ENCODE measurements around the gene PRDM15.
A peak's percentile ranks its signal among the peaks of the same experiment; 100 is the strongest.

Gene PRDM15

DNA sequence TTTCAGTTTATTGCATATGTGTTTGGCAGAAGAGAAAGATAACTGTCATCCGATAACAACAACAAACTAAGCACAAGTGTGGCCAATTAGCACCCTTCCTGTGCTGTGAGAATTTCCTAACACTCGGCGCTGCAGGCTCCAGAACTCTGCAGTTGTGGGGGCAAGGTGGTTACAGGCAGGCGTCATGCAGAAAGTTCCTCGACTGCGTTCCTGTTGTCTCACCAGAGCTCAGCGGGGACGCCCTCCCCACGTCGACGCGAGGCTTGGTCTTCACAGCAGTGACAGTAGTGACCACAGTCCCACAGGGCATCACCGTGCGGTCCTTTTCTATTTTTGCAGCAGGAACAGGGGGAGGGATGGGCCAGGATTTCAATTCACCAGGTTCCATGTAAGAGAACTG, 27.6 kb upstream of the PRDM15 start:
- DNase-seq: no peak

DNA sequence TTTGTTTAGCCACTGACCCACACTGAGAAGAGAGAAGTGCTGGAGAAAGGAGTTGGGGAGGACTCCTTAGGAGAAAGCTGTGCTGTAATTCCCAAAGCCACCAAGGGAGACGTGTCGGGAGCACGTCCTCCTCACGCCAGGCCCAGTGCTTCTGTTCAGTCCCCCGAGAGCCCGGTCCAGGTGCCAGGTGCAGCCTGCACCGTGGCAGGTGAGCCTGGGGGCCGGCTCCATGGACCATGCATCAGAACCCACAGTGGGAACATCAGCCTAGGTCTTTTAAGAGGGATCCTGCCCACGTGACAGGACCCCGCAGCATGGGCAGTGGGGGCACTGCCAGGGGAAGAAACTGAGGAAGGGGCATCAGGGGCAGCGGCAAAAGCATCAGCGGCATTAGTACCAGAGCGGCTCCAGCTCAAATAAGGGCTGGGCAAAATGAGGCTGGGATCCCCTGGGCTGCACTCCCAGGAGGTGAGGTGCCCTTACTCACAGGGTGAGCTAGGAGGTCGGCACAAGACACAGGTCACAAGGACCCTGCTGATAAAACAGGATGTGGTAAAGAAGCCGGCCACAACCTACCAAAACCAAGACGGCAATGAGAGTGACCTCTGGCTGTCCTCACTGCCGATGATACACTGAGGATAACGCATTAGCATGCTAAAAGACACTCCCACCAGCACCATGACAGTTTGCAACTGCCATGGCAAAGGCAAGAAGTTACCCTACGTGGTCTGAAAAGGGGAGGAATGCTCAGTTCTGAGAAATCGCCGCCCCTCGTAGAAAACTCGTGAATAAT, 24.6 kb upstream of the PRDM15 start:
- no peak for DNase-seq

DNA sequence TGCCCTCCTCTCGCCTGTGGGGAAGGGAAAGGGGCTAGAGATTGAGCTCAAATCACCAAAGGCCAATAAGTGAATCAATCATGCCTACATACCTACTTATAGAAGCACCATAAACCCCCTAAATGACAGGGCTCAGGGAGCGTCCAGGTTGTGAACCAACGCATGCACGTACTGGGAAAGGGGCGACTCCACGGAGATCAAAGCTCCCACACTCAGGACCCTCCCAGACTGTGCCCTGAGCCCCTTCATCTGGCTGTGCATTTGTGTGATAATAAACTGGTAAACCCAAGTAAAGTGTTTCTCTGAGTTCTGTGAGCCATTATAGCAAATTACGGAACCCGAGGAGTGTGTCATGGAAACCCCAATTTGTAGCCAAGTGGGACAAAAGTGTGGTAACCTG, 23.8 kb upstream of the PRDM15 start:
- no peak for DNase-seq

DNA sequence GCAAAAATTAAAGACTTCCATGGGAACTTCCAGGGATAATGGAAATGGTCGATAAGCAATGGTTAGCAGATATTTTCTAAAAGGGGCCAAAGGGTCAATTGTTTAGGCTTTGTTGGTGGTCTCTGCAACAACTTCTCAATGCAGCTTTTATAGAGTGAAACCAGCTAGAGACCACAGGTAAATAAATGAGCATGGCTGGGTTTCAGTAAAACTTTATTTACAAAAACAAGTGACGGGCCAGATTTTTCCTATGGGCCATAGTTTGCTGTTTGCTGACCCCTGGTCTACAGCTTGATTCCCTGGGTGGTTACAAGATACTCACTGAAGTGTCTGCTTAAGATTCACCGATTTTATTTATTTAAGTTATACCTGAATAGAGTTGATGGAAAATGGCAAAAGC, 22.6 kb upstream of the PRDM15 start:
- no peak for DNase-seq

- DNase-seq: peak; percentile 17
Observed at GRCh38 chr21:41901099-41901498, 22.0 kb upstream of the PRDM15 start.

GRCh38 chr21:41900401-41900800, 21.3 kb upstream of the PRDM15 start:
- DNase-seq: no peak

DNA sequence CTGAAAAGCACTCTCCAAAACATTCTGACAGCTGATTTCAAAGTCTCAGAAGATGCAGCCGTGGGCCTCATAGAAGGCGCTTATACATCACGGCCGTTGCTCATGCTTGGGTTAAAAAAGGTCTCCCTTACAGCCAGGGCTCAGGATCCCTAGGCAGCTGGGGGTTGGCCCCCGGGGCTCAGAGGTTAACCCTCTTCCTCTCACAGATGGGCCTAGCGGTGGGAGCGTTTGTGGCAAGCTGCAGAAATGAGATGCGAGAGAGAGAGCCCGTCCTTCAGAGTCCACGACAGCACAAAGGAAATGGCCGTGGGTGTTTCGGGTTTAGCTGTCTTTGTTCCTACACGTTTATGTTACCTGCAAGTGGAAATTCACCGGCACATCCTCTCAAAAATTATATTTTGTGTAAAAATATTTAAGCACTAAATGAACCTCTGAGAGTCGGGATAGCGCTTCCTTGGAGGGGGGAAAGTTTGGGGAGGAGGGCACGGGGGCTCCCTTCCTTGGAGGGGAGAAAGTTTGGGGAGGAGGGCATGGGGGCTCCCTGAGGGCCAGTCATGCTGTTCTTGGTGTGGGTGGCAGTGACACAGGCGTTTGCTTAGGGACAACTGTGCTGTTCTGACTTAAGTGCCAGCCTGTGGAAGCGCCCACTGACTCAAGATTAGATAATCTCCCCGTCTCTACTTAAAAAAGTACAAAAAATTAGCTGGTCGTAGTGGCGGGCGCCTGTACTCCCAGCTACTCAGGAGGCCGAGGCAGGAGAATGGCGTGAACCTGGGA, 20.5 kb upstream of the PRDM15 start:
- peak; percentile 23 for DNase-seq

DNA sequence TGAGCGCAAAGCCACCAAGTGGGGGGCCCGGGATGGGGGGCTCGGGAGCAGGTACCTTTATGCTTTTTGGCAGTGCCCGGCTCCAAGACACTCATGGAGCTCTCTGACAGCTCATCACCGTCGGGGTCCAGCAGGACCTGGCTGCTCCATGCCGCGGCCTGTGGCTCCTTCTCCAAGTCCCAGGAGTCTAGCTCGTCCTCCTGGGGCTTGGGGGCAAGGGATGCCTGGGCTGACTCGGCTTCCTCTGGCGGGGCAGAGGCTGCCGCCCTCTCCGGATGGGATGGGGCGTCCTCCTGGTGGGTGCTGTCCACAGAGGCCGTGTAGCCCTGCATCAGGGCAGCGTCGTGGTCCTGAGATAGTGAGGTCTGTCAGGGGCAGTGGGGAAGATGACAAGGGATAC, 19.9 kb upstream of the PRDM15 start:
- no peak for DNase-seq

- no peak for DNase-seq
Observed at GRCh38 chr21:41897700-41898099, 18.6 kb upstream of the PRDM15 start.

- DNase-seq: no peak
Observed at GRCh38 chr21:41897047-41897669, 18.0 kb upstream of the PRDM15 start.

- DNase-seq: peak; percentile 63
Observed at GRCh38 chr21:41895643-41896493, 16.7 kb upstream of the PRDM15 start.

- DNase-seq: no peak
Observed at GRCh38 chr21:41894922-41895557, 15.9 kb upstream of the PRDM15 start.

- no peak for DNase-seq
Observed at GRCh38 chr21:41894511-41894910, 15.4 kb upstream of the PRDM15 start.

DNA sequence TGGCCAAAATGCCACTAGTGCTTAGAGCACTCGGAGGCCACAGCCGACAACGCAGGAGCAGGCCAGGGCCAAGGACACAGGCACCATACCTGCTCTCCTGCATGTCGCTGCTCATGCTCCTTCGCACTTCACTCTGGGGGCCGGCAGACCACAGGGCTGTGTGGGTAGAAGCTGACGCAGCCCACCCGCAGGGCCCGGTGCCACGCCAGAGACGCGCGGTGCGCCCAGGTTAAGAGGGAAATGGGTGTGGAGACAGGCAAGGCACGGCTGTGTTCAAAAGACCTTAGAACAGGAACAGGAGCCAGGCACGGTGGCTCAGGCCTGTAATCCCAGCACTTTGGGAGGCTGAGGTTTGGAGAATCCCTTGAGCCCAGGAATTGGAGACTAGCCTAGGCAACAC, 13.6 kb upstream of the PRDM15 start:
- no peak for DNase-seq

DNA sequence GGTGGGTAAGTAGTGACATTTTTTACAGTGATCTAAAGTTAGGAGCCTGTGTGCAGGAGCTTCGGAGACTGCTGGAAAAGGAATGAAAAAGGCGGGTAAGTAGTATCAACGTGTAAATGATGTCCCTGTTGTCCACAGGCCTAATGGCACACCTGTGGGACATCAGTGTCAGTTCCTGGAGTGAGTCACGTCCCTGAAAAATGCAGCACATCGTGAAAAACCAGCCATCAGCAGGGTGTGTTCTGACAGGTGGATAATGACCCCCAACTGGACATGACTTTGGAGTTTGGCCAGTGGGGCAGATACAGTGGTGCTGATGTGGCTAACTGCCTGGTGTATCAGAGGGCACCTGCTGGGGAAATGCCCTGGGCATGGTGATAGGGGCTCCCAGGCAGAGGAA, 12.0 kb upstream of the PRDM15 start:
- DNase-seq: no peak

DNA sequence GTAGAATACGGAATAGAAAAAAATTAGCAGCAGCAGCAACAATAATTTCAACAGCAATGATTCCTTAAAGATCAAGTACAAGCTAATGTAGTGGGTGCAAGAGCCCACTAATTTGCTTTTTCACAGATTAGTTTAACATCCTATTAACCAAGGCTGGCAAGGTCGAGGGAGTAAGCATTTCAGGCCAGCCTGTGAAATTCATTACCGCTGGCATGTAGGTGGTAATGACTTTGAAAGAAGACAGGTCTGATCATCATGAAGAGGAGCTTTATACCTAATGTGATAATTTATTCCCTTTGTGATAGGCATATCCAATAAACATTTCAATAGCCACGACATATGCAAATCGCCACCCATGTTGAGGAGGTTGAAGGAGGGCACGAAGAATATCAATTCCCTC, 11.2 kb upstream of the PRDM15 start:
- no peak for DNase-seq

DNA sequence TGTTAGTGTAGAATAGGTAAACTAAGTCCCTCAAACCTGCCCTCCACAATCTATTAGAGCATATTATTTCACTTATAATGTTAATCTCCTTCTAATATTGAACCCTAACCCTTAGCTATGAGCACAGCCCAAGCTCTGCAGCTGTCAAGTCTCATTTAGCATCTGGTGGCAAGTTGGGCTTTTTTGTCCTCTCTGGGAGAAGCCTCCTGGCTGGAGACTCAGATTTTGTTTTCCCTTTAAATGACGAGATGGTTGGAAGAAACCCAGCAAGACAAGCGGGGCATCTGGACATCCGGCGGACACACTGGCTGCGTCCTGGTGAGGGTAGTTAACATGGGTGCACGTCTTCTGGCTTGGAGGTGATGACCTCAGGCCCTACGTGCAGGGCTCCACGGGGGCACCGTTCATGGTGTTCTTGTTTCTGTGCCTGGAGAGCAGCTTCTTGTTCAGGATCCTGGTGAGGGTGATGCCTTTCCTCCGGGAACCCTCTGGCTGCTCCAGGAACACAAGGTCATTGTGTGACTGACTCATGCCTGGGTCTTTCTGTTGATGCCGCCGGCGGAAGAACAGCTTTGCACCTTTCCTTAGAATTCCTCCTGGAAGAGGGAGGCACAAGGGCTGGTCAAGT, 9.7 kb upstream of the PRDM15 start:
- no peak for DNase-seq

- no peak for DNase-seq
Observed at GRCh38 chr21:41887667-41888066, 8.5 kb upstream of the PRDM15 start.

GRCh38 chr21:41886328-41886727, 7.2 kb upstream of the PRDM15 start:
- DNase-seq: no peak

- DNase-seq: no peak
Observed at GRCh38 chr21:41885341-41886024, 6.3 kb upstream of the PRDM15 start.

GRCh38 chr21:41884501-41885030, 5.4 kb upstream of the PRDM15 start:
- DNase-seq: no peak
